Loucy (cell line): ENCODE results near the gene HABP4.

Source experiments
- EZH2phosphoT487 ChIP-seq: fragments of 200-600 bp; IDR thresholded peaks from 2 replicates; pipeline ENCODE4 v1.6.1; 2018; ENCODE audit warnings: antibody characterized with exemption, mild to moderate bottlenecking, moderate library complexity, borderline replicate concordance
- TF ChIP-seq, protein P1 (sequence below): fragments of 200-600 bp; sonication (generic); conservative IDR thresholded peaks from 2 replicates; pipeline ENCODE4 v1.5.1; 2014; ENCODE audit warnings: mild to moderate bottlenecking, antibody characterized with exemption, low read length

DNA sequence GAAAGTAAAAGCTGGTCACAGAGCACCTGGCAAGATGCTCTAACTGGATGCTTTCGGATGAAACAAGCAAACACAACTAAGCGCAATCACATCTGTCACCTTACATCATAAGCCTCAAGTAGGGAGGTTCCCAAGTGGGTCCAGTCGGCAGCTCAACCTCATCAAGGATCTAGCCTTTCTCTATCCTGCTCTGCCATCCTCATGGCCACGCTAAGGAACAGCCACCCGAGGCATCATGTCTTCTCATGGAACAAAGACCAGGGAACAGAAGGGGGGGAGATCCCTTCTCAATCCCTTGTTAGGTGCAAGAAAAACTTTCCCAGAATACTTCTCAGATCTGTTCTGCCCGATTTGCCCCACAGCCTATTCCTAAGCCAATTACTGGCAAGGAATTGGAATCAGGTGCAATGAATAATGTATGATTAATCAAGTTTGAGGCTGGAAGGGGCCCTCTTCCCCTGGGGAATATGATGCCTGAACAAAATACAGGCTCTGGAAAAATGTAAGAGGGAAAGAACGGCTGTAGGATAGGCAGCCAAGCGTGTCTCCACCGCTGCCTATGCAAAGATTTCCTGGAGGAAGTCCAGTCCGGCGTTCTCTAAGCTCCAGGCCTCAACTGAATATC, 1.3 kb upstream of the HABP4 start:
- TF ChIP-seq EZH2phosphoT487 = no peak
- TF ChIP-seq, protein P1, sequence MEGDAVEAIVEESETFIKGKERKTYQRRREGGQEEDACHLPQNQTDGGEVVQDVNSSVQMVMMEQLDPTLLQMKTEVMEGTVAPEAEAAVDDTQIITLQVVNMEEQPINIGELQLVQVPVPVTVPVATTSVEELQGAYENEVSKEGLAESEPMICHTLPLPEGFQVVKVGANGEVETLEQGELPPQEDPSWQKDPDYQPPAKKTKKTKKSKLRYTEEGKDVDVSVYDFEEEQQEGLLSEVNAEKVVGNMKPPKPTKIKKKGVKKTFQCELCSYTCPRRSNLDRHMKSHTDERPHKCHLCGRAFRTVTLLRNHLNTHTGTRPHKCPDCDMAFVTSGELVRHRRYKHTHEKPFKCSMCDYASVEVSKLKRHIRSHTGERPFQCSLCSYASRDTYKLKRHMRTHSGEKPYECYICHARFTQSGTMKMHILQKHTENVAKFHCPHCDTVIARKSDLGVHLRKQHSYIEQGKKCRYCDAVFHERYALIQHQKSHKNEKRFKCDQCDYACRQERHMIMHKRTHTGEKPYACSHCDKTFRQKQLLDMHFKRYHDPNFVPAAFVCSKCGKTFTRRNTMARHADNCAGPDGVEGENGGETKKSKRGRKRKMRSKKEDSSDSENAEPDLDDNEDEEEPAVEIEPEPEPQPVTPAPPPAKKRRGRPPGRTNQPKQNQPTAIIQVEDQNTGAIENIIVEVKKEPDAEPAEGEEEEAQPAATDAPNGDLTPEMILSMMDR = no peak
